Loucy (cell line): ENCODE measurements around the gene MINK1.
"Not testable (repeated sequence)": the region's sequence is repeated elsewhere in the genome, so short reads cannot be mapped to it uniquely, and the experiment has no call there.

ENCODE experiments used
- H2AFZ ChIP-seq: fragments of 200-600 bp; sonication (generic); 2 replicates; pipeline ENCODE4 v1.6.0; 2016; ENCODE audit warnings: antibody characterized with exemption, mild to moderate bottlenecking, low read length, moderate library complexity
- H3F3A ChIP-seq: fragments of 200-600 bp; 2 replicates; pipeline ENCODE4 v1.6.0; 2016; ENCODE audit warnings: antibody characterized with exemption, low read depth, mild to moderate bottlenecking
- H3K27me3 ChIP-seq: fragments of 200-600 bp; sonication (generic); 2 replicates; pipeline ENCODE4 v1.6.1; 2014; ENCODE audit warnings: low read length, mild to moderate bottlenecking; ENCODE audit not compliant: insufficient read depth, poor library complexity, severe bottlenecking
- H3K36me3 ChIP-seq: fragments of 200-600 bp; sonication (generic); 2 replicates; pipeline ENCODE4 v1.6.1; 2016; ENCODE audit warnings: low read length; ENCODE audit not compliant: insufficient read depth
- H3K4me1 ChIP-seq: fragments of 200-600 bp; sonication (generic); 2 replicates; pipeline ENCODE4 v1.5.1; 2014; ENCODE audit warnings: low read length, mild to moderate bottlenecking; ENCODE audit not compliant: insufficient read depth, poor library complexity, severe bottlenecking
- H3K4me2 ChIP-seq: fragments of 200-600 bp; sonication (generic); 2 replicates; pipeline ENCODE4 v1.6.0; 2014; ENCODE audit warnings: antibody characterized with exemption, low read length, low read depth, mild to moderate bottlenecking; ENCODE audit not compliant: poor library complexity, severe bottlenecking
- H3K4me3 ChIP-seq: fragments of 200-600 bp; sonication (generic); 2 replicates; pipeline ENCODE4 v1.5.1; 2014; ENCODE audit warnings: low read length, mild to moderate bottlenecking, mixed read lengths; ENCODE audit not compliant: poor library complexity, severe bottlenecking
- H3K79me2 ChIP-seq: fragments of 200-600 bp; sonication (generic); 2 replicates; pipeline ENCODE4 v1.6.1; 2014; ENCODE audit warnings: low read length; ENCODE audit not compliant: insufficient read depth
- H3K9ac ChIP-seq: fragments of 200-600 bp; sonication (generic); 2 replicates; pipeline ENCODE4 v1.6.0; 2014; ENCODE audit warnings: mild to moderate bottlenecking, low read depth, low read length, moderate library complexity; ENCODE audit not compliant: poor library complexity, severe bottlenecking
- H3K9me2 ChIP-seq: fragments of 200-600 bp; sonication (generic); replicated peaks from 2 replicates; pipeline ENCODE4 v1.6.1; 2016; ENCODE audit warnings: low read depth, low read length, mixed read lengths
- H3K9me3 ChIP-seq: fragments of 200-600 bp; sonication (generic); 2 replicates; pipeline ENCODE4 v1.6.1; 2014; ENCODE audit warnings: mild to moderate bottlenecking, antibody characterized with exemption, low read length, low read depth; ENCODE audit not compliant: insufficient read depth
- H4K20me1 ChIP-seq: fragments of 200-600 bp; sonication (generic); 2 replicates; pipeline ENCODE4 v1.6.0; 2014; ENCODE audit warnings: antibody characterized with exemption, low read length, mild to moderate bottlenecking; ENCODE audit not compliant: insufficient read depth, poor library complexity, severe bottlenecking
- EZH2phosphoT487 ChIP-seq: fragments of 200-600 bp; IDR thresholded peaks from 2 replicates; pipeline ENCODE4 v1.6.1; 2018; ENCODE audit warnings: antibody characterized with exemption, mild to moderate bottlenecking, moderate library complexity, borderline replicate concordance
- TF ChIP-seq, protein P1 (sequence below): fragments of 200-600 bp; sonication (generic); conservative IDR thresholded peaks from 2 replicates; pipeline ENCODE4 v1.5.1; 2014; ENCODE audit warnings: mild to moderate bottlenecking, antibody characterized with exemption, low read length

Gene MINK1

GRCh38 chr17:4902540-4902939 is 69.4 kb downstream of the MINK1 start:
- TF ChIP-seq, protein P1, sequence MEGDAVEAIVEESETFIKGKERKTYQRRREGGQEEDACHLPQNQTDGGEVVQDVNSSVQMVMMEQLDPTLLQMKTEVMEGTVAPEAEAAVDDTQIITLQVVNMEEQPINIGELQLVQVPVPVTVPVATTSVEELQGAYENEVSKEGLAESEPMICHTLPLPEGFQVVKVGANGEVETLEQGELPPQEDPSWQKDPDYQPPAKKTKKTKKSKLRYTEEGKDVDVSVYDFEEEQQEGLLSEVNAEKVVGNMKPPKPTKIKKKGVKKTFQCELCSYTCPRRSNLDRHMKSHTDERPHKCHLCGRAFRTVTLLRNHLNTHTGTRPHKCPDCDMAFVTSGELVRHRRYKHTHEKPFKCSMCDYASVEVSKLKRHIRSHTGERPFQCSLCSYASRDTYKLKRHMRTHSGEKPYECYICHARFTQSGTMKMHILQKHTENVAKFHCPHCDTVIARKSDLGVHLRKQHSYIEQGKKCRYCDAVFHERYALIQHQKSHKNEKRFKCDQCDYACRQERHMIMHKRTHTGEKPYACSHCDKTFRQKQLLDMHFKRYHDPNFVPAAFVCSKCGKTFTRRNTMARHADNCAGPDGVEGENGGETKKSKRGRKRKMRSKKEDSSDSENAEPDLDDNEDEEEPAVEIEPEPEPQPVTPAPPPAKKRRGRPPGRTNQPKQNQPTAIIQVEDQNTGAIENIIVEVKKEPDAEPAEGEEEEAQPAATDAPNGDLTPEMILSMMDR = no peak
- no peak for TF ChIP-seq EZH2phosphoT487
- Histone ChIP-seq H3K4me1 (peaks cover 8% of the 10 kb centered on the region), H2AFZ (no peak overlapping the region), H3K4me2 (peak overlapping the region; percentile 82), H3K4me3 (peak overlapping the region; percentile 51), H3F3A (no peaks in the 10 kb centered on the region), H3K9me3 (no peaks in the 10 kb centered on the region), H3K79me2 (no peaks in the 10 kb centered on the region), H3K9me2 (no peaks in the 10 kb centered on the region), H3K36me3 (no peaks in the 10 kb centered on the region), H3K27me3 (no peaks in the 10 kb centered on the region), H3K9ac (no peak overlapping the region), H4K20me1 (no peaks in the 10 kb centered on the region)

DNA sequence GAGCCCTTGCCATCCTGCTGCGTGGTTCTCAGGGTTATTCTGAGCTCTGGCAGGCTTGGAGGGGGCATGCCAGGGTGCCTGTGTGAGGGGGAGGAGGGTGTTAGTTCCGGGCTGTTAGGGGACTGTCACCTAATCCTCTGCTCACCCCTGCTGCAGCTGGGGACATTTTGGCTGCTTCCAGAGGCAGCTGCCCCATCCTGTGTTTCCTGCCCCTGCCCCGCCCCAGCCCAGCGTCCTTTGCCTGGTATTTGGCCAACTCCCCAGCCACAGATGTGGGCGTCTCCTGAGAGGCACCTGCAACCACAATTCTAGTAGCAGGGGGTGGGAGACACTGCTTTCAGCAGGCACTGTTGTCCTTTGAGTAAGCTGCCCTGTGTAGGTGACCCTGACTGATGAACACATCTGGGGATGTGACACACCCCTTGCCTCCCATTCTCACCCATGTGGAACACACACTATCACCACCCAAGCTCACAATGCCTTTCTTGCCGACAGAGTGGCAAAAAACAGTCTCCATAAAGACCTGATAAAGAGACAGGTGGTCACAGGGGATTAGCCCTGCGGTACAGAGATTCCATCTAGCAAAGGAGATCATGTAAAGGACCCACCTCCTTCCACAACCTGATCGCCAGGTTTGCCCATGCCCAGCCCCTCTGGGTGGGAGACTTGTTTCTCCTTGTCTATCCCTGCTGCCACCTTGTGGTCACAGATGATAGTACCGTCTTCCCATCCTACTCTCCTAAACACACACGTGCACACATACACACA is 70.1 kb downstream of the MINK1 start, which contains the start of gene CHRNE:
Gene CHRNE, minus strand, starts transcription at position 48 of the 768 bp plus-strand sequence. Its CDS starts 35 bp downstream, at position 13.
- Histone ChIP-seq H3F3A (no peaks in the 10 kb centered on the region), H3K9ac (no peak within 1 kb of the TSS), H2AFZ (peak within 1 kb of the TSS; percentile 57), H3K27me3 (no peaks in the 10 kb centered on the region), H3K36me3 (no peaks in the 10 kb centered on the region), H3K4me1 (peaks cover 8% of the 10 kb centered on the region), H3K9me3 (no peaks in the 10 kb centered on the region), H3K9me2 (no peaks in the 10 kb centered on the region), H3K4me3 (peak within 1 kb of the TSS; percentile 51), H3K4me2 (peak within 1 kb of the TSS; percentile 82), H3K79me2 (no peaks in the 10 kb centered on the region), H4K20me1 (no peaks in the 10 kb centered on the region)
- TF ChIP-seq EZH2phosphoT487 = no peak
- TF ChIP-seq, protein P1 = peak; percentile 83

GRCh38 chr17:4906642-4907041 is 73.5 kb downstream of the MINK1 start:
- H4K20me1 ChIP-seq, H3K4me2 ChIP-seq, H3K27me3 ChIP-seq, H3K4me3 ChIP-seq, H3K79me2 ChIP-seq, H3K36me3 ChIP-seq, H3K9ac ChIP-seq, H3K9me2 ChIP-seq, H3K9me3 ChIP-seq, H2AFZ ChIP-seq, H3F3A ChIP-seq: not testable (repeated sequence)
- peaks cover 14% of the 10 kb centered on the region for H3K4me1 ChIP-seq

- H2AFZ ChIP-seq = no peak overlapping the region; the same call in 1 of the 2 replicates
- no peaks in the 10 kb centered on the region for H4K20me1 ChIP-seq
- no peak overlapping the region for H3K4me2 ChIP-seq
These were observed 75.2 kb downstream of the MINK1 start for GRCh38 chr17:4908301-4908700.

More at GRCh38 chr17:4908301-4908700, 75.2 kb downstream of the MINK1 start:
- no peak overlapping the region for H3K9ac ChIP-seq
- H3K79me2 ChIP-seq = no peaks in the 10 kb centered on the region
- no peaks in the 10 kb centered on the region for H3F3A ChIP-seq
- no peaks in the 10 kb centered on the region for H3K36me3 ChIP-seq
- TF ChIP-seq EZH2phosphoT487 = no peak
- TF ChIP-seq, protein P1 = no peak
- no peak overlapping the region for H3K4me3 ChIP-seq
- no peaks in the 10 kb centered on the region for H3K27me3 ChIP-seq
- no peaks in the 10 kb centered on the region for H3K9me3 ChIP-seq
- no peaks in the 10 kb centered on the region for H3K9me2 ChIP-seq
- peaks cover 7% of the 10 kb centered on the region for H3K4me1 ChIP-seq
